GM19463 (cell line): ENCODE results near the gene ATR.
"Not testable (repeated sequence)": the region's sequence is repeated elsewhere in the genome, so short reads cannot be mapped to it uniquely, and the experiment has no call there.

Source experiments
- ATAC-seq: cut with Tn5 transposase; IDR thresholded peaks from one replicate; pipeline ENCODE4 v1.9.1; 2021; ENCODE audit warnings: mild to moderate bottlenecking, moderate library complexity; ENCODE audit not compliant: unreplicated experiment

Gene ATR

GRCh38 chr3:142578329-142579223 lies at the start of gene ATR:
Gene ATR, minus strand, starts transcription at chr3:142578733. Its CDS starts 29 bp downstream, at chr3:142578704.
- ATAC-seq = peak; percentile 97

GRCh38 chr3:142626971-142627370 lies 48.4 kb upstream of the ATR start:
- no peak for ATAC-seq

- ATAC-seq = no peak
Observed at GRCh38 chr3:142625153-142625440, 46.6 kb upstream of the ATR start.

GRCh38 chr3:142624341-142625152 lies 46.0 kb upstream of the ATR start:
- no peak for ATAC-seq

GRCh38 chr3:142623194-142623593 lies 44.7 kb upstream of the ATR start:
- no peak for ATAC-seq

GRCh38 chr3:142622405-142622804 lies 43.9 kb upstream of the ATR start:
- no peak for ATAC-seq

- no peak for ATAC-seq
Observed at GRCh38 chr3:142618917-142619461, 40.5 kb upstream of the ATR start.

- ATAC-seq = no peak
Observed at GRCh38 chr3:142615171-142615570, 36.6 kb upstream of the ATR start.

GRCh38 chr3:142614059-142614626 lies 35.6 kb upstream of the ATR start:
- no peak for ATAC-seq

- ATAC-seq = no peak
Observed at GRCh38 chr3:142613491-142613890, 35.0 kb upstream of the ATR start.

- ATAC-seq = no peak
Observed at GRCh38 chr3:142611206-142611605, 32.7 kb upstream of the ATR start.

- no peak for ATAC-seq
Observed at GRCh38 chr3:142609136-142609535, 30.6 kb upstream of the ATR start.

- ATAC-seq = no peak
Observed at GRCh38 chr3:142608631-142609030, 30.1 kb upstream of the ATR start.

- peak; percentile 80 for ATAC-seq
Observed at GRCh38 chr3:142604940-142605339, 26.4 kb upstream of the ATR start.

GRCh38 chr3:142603386-142603705 lies 24.8 kb upstream of the ATR start:
- ATAC-seq = not testable (repeated sequence)

- no peak for ATAC-seq
Observed at GRCh38 chr3:142602619-142603385, 24.3 kb upstream of the ATR start.

- ATAC-seq = no peak
Observed at GRCh38 chr3:142601713-142602112, 23.2 kb upstream of the ATR start.

GRCh38 chr3:142597906-142598305 lies 19.4 kb upstream of the ATR start:
- ATAC-seq = no peak

- ATAC-seq = no peak
Observed at GRCh38 chr3:142596726-142597088, 18.2 kb upstream of the ATR start.

GRCh38 chr3:142595951-142596725 lies 17.6 kb upstream of the ATR start, which contains the start of gene PLS1:
Gene PLS1, plus strand, starts transcription at chr3:142596393. Its CDS starts 67,845 bp downstream, at chr3:142664238.
- peak; percentile 71 for ATAC-seq
